HT1080 (cell line): ENCODE data around the gene KDM7A. TPM values are rescaled to one million over a fixed set of nuclear protein-coding genes. Genes with fewer than 3 reads are reported as not detected.
A peak's percentile ranks its signal among the peaks of the same experiment; 100 is the strongest.

Experiments used
- DNase-seq: peaks from one replicate; pipeline ENCODE4 v3.0.0-alpha.2; 2015; ENCODE audit warnings: low read depth
- total RNA-seq: library from RNA; depleted of rRNA; stranded (reverse); fragments of >200 nt; shearing (Covaris generic); gene quantifications from 2 replicates; pipeline ENCODE4 v1.2.3, GENCODE V29; 2014

Gene KDM7A
- total RNA-seq, 1 experiment from 2014 or later = 1.00 TPM

DNA sequence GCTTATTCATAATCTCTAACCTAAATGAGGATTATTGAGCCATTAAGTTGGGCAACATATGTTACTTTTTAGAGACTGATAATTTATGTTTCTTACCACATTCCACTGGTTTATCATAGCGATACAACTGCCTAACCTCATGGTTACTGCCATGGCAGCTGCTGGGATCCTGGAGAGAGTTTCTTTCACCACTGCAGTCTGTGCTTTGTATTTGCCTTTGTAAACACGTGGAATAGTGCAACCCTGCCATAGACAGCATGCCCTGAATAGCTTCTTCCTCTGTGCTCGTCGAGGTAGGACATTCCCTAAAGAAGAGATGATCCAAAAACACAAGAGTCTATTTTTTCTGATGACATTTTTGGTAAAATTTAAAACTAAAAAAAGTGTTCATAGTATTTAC is 80.3 kb downstream of the KDM7A start:
- no peak for DNase-seq

DNA sequence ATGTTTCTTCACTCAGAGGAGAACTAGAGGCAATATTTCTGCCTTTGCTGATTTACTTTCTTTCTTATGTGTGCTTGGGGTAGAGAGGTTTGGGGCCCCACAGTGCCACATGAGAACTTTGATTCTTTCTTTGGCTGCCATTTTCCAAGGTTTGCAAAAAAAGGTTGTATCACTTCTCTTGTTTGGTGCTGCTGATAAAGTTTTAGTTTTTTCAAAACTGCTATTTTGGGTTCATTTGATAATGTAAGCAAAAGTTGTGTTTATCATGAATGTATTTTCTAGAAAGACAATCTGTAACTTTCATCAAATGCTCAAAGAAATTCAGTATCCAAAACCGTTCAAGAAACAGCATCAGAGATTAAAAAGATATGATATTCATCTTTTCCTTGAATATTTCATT is 83.4 kb downstream of the KDM7A start:
- DNase-seq = no peak

DNA sequence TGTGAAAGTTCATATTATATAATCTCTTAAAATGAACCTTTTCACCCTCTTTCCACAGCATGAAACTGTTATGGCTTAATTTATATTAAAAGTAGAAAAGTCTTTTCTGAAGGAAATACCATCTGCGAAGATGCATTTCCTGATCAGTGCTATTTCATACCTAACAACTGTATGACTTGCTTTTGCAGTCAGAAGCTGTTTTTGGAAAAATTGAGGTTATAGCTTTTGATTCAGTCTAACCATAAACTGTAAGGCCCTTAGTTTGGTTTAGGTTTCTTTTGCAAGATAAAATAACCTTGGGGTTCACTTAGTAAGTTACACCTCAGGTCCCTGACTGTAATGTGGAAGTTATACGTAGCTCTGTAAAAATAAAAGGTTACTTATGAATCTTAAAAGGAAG is 91.3 kb downstream of the KDM7A start:
- no peak for DNase-seq

DNA sequence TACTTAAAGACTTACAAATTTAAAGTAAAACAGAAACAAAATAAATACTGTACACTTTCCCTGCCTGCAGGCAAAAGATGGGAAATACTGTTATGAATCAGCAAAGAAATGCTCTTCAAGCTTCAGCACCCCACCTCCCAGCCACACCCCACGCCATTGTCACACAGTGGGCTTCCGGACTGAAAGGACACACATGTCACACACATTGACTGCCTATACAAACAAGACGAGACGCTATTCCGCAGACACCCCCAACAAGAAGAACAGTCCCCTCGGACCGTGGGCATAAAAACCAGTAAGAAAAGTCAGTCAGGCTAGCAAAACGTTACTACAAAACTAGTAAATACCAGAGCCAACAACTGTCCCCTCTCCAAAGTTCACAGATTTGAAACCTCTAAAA is 91.8 kb downstream of the KDM7A start:
- no peak for DNase-seq

DNA sequence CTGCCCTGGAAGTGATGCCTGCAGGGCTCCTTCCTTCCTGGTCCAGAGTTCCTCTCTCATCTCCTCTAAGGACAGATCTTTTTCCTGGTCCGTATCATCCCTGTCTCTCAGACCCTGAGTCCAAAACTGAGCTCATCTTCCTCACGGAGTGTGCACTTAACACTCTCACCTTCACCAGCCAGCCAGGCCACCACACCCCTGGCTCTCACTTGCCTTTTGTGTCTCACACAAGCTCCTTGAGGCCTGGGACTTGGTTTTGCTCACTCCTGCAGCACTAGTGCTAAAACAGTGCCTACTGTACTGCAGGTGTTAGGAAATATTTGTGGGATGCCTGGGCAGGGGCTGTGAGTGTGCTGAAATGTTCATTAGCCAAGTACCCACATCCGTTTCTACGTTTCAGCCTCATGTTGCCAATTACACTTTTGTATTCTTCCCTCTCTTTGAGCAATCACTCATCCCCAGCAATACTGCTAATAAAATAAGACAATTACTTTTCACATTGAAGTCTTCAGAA is 92.6 kb downstream of the KDM7A start:
- DNase-seq = no peak

DNA sequence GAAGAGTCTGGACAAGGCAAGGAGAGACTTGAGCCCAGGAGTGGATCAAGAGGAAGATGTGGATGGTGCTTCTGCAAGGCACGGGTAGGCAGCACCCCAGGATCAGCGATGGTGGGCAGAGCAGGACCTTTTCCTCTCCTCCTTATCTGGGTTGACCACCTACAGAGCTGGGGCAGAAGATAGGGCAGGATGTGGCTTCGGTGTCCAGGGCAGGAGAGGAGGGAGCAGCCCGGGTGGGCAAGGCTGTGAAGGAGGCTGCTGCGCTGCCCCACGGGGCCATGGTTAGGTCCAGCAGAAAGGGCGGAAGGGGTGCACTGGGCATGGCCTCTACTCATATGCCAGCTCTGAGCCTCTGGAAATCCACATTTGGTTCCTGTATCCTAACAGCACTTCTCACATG is 94.0 kb downstream of the KDM7A start:
- no peak for DNase-seq

DNA sequence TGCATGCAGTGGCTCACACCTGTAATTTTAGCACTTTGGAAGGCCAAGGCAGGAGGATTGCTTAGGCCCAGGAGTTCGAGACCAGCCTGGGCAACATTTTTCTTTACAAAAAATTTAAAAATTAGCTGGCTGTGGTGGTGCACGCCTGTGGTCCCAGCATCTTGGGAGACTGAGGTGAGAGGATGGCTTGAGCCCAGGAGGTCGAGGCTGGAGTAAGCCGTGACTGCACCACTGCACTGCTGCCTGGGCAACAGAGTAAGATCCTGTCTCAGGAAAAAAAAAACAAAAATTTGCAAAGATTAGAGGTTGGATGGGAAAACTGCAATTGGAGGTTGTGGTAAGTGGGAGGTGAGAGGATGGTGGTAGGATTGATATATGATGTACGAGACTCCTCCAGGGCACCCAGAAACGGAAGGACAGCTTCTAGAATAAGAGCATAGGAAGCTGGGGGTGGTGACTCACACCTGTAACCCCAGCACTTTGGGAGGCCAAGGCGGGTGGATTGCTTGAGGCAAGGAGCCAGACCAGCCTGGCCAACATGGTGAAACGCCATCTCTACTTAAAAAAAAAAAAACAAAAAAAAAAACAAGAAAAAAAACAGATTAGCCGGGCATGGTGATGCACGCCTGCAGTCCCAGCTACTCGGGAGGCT is 94.9 kb downstream of the KDM7A start:
- DNase-seq = no peak

DNA sequence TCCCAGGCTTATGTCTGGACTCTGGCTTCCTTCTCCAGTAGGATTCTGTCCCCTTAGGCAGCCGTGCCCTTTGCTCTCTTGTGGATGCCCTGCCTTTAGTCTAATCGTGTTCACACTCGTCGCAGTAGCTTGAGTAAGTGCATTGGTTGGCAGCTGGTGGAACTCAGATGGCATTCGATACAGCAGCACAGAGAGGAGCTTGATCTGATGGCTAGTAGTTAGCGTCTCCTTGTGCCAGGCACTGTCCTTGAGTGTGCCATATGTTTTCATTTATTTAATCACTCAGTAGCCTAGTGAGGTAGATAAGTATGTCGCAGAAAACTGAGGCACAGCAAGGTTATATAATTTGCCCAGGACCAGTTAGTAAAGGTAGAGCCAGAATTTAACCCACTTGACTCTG is 95.9 kb downstream of the KDM7A start:
- DNase-seq = no peak

DNA sequence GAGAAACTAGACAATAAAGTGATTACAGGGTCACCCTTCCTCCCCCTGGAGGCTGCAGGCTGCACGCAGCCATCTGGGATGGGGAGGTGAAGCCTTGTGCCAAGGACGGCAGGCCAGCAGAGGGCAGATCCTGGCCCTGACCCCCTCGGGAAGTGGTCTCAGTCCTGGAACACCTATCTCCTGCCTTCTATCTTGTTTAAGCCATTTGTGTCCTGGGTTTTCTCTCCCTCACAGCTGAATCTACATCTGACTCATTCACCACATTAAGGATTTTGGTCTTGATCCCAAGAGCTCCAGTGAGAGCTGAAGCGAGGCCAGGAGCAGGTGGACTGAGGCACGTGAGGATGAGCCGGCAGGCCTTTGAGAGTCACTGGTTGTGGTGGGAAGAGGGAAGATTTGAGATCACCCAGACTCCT is 97.7 kb downstream of the KDM7A start:
- peak; percentile 94 for DNase-seq

DNA sequence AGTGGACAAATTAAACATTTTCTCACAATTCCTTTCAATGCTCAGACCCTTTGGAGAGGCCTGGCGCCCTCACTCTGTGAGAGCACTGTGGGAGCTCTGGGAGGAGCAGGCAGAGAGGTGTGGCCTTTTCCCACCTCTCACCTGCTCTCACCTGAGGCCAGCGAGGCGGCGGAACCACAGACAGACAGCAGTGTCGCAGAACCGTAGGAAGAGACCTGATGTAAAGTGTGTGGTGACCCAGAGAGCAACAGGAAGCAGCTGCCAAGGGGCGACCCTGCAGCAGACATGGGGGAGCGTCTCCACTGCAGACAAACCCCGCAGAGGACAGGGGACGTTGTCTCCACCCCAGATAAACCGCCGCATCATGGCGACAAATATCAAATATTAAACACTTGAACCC is 98.4 kb downstream of the KDM7A start:
- no peak for DNase-seq

DNA sequence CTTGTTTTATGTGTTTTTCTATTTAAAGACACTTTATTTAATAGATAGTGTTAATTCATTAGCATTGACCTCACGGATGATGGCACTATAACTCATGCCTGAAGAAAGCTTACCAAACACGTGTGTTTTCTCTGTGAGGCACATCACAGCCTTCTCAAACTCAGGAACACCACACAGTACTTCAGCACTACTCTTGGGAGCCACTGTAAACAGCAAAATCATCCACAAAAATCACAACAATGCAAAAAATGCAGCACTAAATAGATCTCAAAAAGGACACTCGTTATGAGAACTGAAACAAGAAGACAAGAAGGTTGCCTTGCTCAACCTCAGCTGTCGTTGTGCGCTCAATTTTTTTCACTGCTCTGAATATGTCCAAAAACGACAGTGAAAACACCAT is 102.0 kb downstream of the KDM7A start:
- DNase-seq = no peak

DNA sequence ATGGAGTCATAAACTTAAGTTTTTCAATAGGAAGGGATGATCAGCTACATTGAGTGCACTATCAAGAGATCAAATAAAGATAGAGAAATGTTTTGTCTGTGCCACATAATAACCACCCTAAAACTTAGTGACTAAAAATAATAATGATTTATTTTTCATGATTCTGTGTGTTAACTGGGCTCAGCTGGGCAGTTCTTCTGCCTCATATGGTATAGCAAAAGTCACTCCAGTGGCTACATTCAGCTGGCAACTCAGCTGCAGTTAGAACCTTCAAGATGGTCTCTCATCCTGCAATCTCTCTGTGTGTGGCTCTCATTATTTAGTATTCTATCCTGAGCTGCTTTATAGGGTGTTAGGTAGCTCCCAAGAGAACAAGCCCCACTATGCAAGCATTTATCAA is 106.2 kb downstream of the KDM7A start:
- no peak for DNase-seq

DNA sequence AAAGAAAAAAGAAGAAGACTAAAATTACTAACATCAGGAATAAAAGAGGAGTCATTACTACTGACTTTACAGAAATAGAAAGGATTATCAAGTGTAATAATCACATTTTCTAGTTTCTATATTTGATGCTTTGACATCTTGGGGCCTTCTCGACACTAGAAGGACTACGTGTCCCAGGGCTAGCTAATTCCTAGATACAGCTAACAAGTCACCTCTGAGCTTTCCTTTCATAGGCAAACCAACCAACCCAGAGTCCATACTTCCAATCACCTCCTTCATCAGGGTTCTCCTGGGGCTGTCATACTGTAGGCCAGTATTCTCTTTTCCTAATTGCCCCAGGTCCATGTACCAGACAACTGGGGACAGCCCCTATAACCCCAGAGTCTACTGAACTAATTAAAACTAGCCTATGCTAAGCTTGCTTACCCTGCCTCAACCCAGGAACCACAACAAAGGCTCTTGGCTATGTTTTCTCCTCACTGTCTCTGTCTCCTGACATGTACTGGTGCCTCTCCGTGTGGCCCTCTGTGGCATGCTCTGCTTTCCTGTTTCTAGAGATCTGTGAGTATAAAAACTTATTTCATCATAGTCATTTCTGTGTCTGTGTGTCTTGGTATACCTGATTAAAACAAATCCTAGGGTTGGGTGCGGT is 107.4 kb downstream of the KDM7A start:
- no peak for DNase-seq

DNA sequence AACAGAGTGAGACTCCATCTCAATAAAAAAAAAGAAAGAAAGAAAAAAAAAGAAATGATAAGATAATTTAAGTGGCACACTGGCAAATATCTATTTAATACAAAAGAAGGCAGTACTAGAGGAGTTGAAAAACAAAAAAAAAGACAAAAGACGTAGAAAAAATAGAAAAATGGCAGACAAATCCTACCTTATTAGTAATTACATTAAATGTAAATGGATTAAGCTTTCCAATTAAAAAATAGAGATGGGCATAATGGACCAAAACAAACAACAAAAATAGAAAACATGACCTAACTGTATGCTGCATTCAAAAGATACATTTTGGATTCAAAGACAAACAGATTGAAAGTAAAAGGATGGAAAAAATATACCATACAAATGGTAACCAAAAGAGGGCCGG is 108.8 kb downstream of the KDM7A start:
- DNase-seq = no peak

DNA sequence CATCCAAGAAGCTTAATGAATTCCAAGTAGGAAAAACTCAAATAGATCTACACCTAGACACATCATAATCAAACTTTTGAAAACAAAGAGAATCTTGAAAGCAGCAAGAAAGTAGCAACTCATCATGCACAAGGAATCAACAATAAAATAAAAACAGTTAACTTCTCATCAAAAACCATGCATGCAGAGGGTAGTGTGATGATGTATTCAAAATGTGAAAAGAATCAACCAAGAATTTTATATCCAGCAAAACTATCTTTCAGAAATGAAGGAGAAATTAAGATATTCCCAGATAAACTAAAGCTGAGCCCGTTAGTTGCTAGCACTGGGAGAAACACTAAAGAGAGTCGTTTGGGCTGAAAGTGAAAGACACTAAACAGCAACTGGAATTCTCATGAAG is 109.7 kb downstream of the KDM7A start:
- no peak for DNase-seq

DNA sequence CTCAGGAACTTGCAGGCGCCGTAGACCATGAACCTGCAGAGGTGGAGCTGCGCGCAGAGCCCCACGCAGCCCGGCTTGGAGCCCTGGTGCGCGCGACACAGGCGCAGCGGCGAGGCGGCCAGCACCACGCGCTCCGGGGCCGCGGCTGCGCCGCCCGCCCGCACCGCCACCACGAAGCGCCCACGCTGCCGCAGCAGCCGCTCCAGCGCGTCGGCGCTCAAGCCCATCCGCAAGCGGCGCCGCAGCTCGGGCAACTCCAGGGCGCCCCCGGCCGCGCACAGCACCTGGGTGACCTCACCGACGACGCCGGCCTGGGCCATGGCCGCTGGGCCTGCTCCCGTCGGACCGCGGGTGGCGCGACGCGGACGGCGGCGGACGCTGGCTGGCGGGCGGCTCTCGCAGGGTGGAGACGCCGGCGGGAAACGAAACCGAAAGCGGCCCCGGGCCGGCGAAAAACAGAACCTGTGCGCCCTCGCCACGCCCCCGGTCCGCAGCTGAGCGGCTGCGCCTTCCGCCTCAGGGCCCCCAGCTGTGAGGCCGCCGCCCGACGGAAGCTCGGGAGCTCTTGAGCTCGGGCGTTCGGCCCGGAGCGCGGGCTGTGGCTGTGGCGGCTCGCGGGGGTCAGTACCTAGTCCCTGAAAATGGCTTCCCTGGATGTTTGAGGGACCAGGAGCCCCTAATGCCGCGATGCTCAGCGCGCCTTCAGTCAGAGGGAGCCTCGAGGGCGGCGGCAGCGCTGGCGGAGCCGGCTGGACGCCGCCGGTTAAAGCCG is 114.1 kb downstream of the KDM7A start, which contains the start of gene PARP12:
PARP12 (minus strand) TSS at position 424 of the 772 bp plus-strand sequence; CDS start at position 320, 104 bp downstream.
- DNase-seq = peak; percentile 66

DNA sequence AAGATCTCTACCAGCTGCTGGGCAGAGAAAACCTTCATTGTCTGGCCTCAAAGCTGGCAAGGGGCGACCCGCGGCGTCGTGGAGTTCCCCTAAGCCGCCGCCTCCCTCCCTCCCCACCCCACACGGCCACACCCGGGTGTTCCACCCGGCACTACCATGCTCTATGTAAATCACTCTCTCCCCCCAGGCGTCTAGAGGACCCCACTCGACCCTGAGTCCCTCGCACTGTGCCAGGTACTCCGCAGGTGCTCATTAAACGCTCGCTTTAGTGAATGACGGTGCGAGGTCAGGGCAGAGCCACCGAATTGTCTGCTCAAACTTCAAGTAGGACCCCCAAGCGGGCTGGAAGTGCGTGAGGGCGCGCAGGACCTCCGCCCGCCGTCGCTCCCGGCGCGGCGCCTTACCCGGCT is 114.7 kb downstream of the KDM7A start:
- no peak for DNase-seq

DNA sequence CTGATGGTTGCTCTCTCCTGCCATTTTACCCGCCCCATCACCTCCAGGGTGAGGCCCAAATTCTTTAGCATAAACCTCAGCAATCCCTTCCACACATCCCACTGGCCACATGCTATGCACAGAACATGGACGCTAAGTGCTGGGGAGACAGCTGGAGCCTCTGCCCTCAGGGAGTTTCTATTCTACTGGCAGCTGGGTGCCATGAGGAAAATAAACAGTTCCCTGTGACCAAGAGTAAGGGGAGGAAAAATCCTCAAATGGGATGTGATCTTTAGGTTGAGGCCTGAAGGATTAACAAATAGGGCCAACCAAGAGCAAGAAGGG is 115.2 kb downstream of the KDM7A start:
- no peak for DNase-seq

DNA sequence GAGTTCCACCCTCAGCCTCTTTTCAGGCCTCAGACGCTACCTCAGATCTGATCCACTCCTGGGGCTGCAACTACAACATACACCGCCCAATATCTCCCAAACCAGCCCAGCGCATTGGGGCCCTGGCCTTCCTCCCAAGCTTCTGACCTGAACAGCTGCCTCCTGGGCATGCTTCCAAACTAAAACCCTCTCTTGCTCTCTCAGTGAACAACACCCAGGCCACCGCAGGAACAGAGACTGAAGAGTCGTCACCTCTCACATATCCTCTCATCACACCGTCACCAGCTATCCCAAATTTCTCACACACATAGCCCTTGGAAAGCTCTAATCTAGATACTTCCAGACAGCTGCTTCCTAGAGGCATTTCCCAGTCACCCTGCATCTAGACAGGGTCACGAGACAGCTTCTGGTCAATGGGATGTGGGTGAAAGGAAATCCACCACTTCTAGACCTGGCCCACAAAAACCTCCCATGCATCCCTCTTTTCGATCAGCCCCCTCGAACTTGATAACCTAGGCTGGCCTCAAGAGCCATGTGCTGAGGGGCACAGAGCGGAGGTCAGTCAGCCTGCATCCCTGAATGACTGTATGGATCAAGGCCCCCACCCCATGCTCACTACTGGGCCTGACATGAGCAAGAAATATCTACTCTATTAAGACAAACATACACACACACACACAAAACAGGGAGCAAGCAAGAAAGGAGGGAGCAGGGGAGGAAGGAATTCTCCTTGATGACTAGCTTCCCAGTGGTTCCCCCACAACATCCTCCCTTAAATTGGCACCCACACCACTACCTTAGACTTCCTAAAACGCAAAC is 115.8 kb downstream of the KDM7A start:
- DNase-seq = no peak

DNA sequence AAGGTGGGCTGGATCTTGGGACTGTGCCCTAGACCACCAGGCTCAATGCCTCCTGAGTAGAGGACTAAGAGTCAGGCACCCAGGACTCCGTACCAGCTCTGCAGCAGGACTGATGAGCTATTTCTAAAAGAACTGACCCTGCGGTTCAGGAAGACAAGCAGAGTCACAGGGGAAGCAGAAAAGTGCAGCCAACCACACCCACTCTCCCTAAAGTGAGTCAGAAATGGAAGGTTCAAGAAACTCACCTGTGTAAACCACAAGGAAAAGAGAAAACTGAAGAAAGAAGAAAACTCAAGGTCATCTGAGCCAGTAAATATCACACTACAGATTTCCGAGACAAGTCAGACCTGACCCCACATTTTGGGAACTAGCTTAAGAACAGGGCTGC is 116.5 kb downstream of the KDM7A start:
- DNase-seq = no peak
